ENCODE results near the gene INAFM2. TPM values are rescaled to one million over a fixed set of nuclear protein-coding genes. Genes with fewer than 3 reads are reported as not detected.
A peak's percentile ranks its signal among the peaks of the same experiment; 100 is the strongest.

INAFM2 gene
- total RNA-seq, 2 experiments from 2014 or later: 6.8 to 7.0 TPM

DNA sequence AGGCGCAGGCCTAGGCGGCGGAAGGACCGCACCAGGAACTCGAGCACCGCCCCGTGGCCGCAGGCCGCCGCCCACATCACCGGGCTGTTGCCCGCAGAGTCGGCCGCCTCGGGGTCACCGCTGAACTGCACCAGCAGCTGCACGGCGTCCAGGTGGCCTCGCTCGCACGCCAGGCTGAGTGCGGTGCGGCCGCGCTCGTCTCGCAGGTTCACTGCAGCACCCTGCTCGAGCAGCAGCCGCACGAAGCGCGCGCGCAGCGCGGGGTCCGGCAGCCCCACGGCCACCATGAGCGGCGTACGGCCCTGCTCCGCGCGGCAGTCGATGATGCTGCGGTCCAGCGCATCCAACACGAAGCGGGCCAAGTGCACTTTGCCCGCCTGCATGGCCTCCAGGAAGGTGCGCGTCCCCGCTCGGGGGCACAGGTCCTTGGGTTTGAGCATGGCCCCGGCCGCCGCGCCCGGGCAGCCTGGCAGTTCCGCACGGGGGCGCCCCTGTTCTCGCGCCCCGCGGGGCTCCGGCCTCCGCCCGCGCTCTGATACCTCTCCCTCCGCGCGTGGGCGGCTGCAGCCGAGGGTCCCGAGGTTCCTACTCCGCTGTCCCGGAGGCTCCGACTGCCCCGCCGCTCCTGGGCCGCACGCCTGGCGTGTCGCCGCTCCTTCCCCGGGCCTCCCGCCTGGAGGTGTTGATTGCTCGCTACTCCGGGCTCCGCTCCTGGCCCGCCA is 41.2 kb upstream of the INAFM2 start:
- Histone ChIP-seq H3K27ac (ENCODE audit: low read depth in 1 of 2, low read length in 2 of 2) (no peak overlapping the region), H3K9me3 (ENCODE audit: control insufficient read depth in 1 of 2, insufficient read depth in 1 of 2, low read length in 2 of 2) (peaks cover 0 to 12% of the 10 kb centered on the region in 2 experiments), H3K4me3 (ENCODE audit: low read length) (peak overlapping the region; percentile 50), H3K27me3 (ENCODE audit: control insufficient read depth in 1 of 2, insufficient read depth in 2 of 2, low read length in 2 of 2) (peaks cover 31 to 44% of the 10 kb centered on the region in 2 experiments), H3K4me1 (ENCODE audit: insufficient read depth, low read length) (peaks cover 23% of the 10 kb centered on the region), H3K36me3 (ENCODE audit: insufficient read depth, low read length) (peaks cover 8% of the 10 kb centered on the region)
- TF ChIP-seq, protein P1, sequence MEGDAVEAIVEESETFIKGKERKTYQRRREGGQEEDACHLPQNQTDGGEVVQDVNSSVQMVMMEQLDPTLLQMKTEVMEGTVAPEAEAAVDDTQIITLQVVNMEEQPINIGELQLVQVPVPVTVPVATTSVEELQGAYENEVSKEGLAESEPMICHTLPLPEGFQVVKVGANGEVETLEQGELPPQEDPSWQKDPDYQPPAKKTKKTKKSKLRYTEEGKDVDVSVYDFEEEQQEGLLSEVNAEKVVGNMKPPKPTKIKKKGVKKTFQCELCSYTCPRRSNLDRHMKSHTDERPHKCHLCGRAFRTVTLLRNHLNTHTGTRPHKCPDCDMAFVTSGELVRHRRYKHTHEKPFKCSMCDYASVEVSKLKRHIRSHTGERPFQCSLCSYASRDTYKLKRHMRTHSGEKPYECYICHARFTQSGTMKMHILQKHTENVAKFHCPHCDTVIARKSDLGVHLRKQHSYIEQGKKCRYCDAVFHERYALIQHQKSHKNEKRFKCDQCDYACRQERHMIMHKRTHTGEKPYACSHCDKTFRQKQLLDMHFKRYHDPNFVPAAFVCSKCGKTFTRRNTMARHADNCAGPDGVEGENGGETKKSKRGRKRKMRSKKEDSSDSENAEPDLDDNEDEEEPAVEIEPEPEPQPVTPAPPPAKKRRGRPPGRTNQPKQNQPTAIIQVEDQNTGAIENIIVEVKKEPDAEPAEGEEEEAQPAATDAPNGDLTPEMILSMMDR (IDR thresholded peaks at IDR 0.05): peak; percentile 69
- Mint-ChIP-seq H3K27ac (no peak overlapping the region), H3K36me3 (ENCODE audit: low read depth) (no peaks in the 10 kb centered on the region), H3K9me3 (no peaks in the 10 kb centered on the region), H3K27me3 (peaks cover 32% of the 10 kb centered on the region), H3K4me1 (ENCODE audit: low read depth) (peaks cover 4% of the 10 kb centered on the region), H3K4me3 (peak overlapping the region; percentile 69)
- peak; percentile 72 for ATAC-seq (ENCODE audit: poor library complexity)
- intact Hi-C loops (cut with DNase I, micrococcal nuclease): loop anchor here in 1 of 2 experiments (5.0 kb wide), 1 partner anchor 40 kb away; the partner anchor contains the start of gene INAFM2
- POLR2A ChIA-PET: interaction anchor here (0.9 to 3.1 kb wide), 3 partner anchors 25 to 172 kb away, joined by 3 to 28 read pairs (median 5); partner anchors contain the start of genes INAFM2 and PLCB2
- DNase-seq: peak; percentile 18 to 75 (median 48)
- CTCF ChIA-PET: interaction anchor here (1.0 to 3.4 kb wide), 7 partner anchors 8 to 123 kb away, joined by 3 to 15 read pairs (median 4); partner anchors contain the start of genes INAFM2, IVD and PLCB2

DNA sequence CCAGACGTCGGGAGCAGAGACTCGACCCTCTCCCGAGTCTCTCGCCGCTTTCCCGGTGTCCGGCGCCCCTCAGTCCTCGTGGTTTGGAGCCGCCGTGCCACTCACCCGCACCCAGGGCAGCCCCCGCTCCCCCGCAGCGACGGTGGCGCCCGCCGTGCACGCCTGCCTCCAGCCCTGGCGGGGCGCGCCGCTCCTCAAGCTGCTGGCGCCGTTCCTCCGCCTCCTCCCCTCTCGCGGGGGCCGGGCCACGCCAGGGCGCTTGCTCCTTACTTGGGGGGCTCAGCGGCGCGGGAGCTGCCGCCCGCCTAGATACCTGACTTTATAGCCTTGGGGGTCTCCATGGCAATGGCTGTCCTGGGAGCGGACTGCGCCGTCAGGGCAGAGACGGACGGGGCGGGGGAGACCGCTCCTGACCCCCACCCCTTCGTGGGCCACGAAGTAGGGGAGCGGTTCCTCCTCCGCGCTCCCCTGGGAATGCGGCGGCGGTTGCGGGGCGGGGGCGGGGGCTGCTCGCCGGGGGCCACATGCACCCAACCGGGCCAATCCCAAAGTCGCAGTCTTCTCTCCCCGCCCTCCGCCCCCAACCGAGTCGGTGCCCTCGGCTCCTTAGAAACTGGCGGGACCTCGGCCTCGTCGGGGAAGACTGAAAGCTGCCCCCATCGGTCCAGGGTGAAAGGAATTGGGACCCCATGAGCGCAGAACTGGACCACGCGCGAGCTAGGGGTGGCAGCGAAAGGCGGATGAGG is 40.5 kb upstream of the INAFM2 start, which contains the start of gene ANKRD63:
Gene ANKRD63 (minus strand): TSS at position 196 of the 746 bp plus-strand sequence. CDS start 478 bp downstream, outside the sequence.
- H3K4me3 ChIP-seq (ENCODE audit: low read length): peak within 1 kb of the TSS; percentile 50
- TF ChIP-seq, protein P1 (IDR thresholded peaks at IDR 0.05): no peak
- intact Hi-C loops (cut with DNase I, micrococcal nuclease): loop anchor here in 1 of 2 experiments (5.0 kb wide), 1 partner anchor 39 kb away; the partner anchor contains the start of gene INAFM2
- ChIA-PET CTCF (interaction anchor here (1.0 to 3.4 kb wide), 8 partner anchors 8 to 176 kb away, joined by 3 to 15 read pairs (median 4); partner anchors contain the start of genes INAFM2, IVD and PLCB2), POLR2A (interaction anchor here (0.9 to 3.1 kb wide), 3 partner anchors 24 to 171 kb away, joined by 3 to 28 read pairs (median 5); partner anchors contain the start of genes INAFM2 and PLCB2)
- H3K27ac ChIP-seq (ENCODE audit: low read depth in 1 of 2, low read length in 2 of 2): no peak within 1 kb of the TSS
- Mint-ChIP-seq H3K4me1 (ENCODE audit: low read depth) (peaks cover 4% of the 10 kb centered on the region), H3K27me3 (peaks cover 30% of the 10 kb centered on the region), H3K4me3 (peak within 1 kb of the TSS; percentile 69), H3K9me3 (no peaks in the 10 kb centered on the region), H3K27ac (no peak within 1 kb of the TSS), H3K36me3 (ENCODE audit: low read depth) (peaks cover 6% of the 10 kb centered on the region)
- peaks cover 23% of the 10 kb centered on the region for H3K4me1 ChIP-seq (ENCODE audit: insufficient read depth, low read length)
- peaks cover 14% of the 10 kb centered on the region for H3K36me3 ChIP-seq (ENCODE audit: insufficient read depth, low read length)
- peak; percentile 80 for ATAC-seq (ENCODE audit: poor library complexity)
- peaks cover 24 to 36% of the 10 kb centered on the region in 2 experiments for H3K27me3 ChIP-seq (ENCODE audit: control insufficient read depth in 1 of 2, insufficient read depth in 2 of 2, low read length in 2 of 2)
- peak in 11 of 14 experiments; percentile 11 to 65 (median 35) for DNase-seq
- peaks cover 0 to 8% of the 10 kb centered on the region in 2 experiments for H3K9me3 ChIP-seq (ENCODE audit: control insufficient read depth in 1 of 2, insufficient read depth in 1 of 2, low read length in 2 of 2)
